ENCODE measurements around the gene AGTPBP1. TPM values are rescaled to one million over a fixed set of nuclear protein-coding genes. Genes with fewer than 3 reads are reported as not detected.

Gene AGTPBP1
- total and polyA plus RNA-seq, 3 experiments from 2014 or later, result 27.5 to 35.5 (median 30.2) TPM

DNA sequence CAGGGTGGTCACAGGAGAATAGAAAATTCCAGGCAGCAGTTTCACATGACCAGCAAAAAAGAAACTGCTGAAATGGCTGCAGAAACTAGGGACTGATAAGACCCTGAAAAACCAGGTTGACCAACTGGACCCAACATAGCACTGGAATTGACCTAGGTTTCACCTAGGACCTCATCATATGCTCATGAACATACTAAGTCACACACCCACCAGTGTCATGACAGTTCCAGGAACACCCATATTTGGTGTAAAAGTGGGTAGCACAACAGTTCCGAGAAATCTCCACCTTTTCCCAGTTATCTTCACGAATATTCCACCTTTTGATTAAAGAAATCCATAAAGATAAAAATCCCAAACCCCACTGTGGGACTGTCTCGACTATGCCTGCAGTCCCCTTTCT is 182.2 kb downstream of the AGTPBP1 start:
- ChIA-PET CTCF (interaction anchor here (1.0 kb wide), 1 partner anchor 51 kb away, joined by 3 read pairs; no protein-coding TSS in a partner anchor), POLR2A (interaction anchor here (0.7 kb wide), 1 partner anchor 164 kb away, joined by 4 read pairs; no protein-coding TSS in a partner anchor)
- no peaks in the 10 kb centered on the region for H3K36me3 ChIP-seq (ENCODE audit: insufficient read depth, low read length)
- Mint-ChIP-seq H3K36me3 (peaks cover 13 to 27% (median 13%) of the 10 kb centered on the region in 3 donors), H3K4me1 (peaks cover 5 to 22% (median 17%) of the 10 kb centered on the region in 3 donors), H3K4me3 (no peak overlapping the region), H3K27ac (no peak overlapping the region), H3K27me3 (no peaks in the 10 kb centered on the region), H3K9me3 (no peaks in the 10 kb centered on the region)
- H3K4me3 ChIP-seq (ENCODE audit: low read length), result no peak overlapping the region
- DNase-seq, result no peak
- H3K27ac ChIP-seq (ENCODE audit: low read depth, low read length), result no peak overlapping the region
- no peaks in the 10 kb centered on the region for H3K9me3 ChIP-seq (ENCODE audit: low read length)
- H3K27me3 ChIP-seq (ENCODE audit: insufficient read depth, low read length, poor library complexity, severe bottlenecking), result no peaks in the 10 kb centered on the region
- H3K4me1 ChIP-seq (ENCODE audit: insufficient read depth, low read length), result no peaks in the 10 kb centered on the region

- POLR2A ChIA-PET, result no interaction called here
- H3K36me3 Mint-ChIP-seq, result peaks cover 0 to 13% (median 8%) of the 10 kb centered on the region in 3 donors
- H3K27ac Mint-ChIP-seq, result peak overlapping the region in 1 of 8 donors; percentile 5
These were observed 187.4 kb downstream of the AGTPBP1 start for GRCh38 chr9:85554349-85554748.

DNA sequence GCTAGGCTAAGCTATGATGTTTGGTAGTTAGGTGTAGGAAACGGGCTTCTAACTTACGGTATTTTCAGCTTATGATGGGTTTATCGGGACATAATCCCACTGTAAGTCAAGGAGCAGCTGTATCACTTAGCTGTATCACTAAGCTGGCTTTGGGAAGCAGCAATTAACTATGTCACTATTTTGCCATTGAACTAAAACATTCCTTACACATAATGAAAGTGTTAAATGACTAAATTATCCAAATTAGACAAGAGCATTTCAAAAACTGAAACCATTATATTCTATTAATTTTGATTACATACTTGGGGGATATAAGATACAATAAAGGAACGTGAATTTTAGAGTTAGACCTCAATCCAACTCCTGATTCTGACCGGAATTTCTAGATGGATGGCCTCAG is 188.3 kb downstream of the AGTPBP1 start:
- Mint-ChIP-seq H3K9me3 (no peaks in the 10 kb centered on the region), H3K36me3 (peaks cover 0 to 14% (median 10%) of the 10 kb centered on the region in 3 donors), H3K27ac (no peak overlapping the region), H3K27me3 (no peaks in the 10 kb centered on the region), H3K4me1 (peaks cover 7 to 19% (median 14%) of the 10 kb centered on the region in 3 donors), H3K4me3 (no peak overlapping the region)
- ChIA-PET CTCF (no interaction called here), POLR2A (no interaction called here)
- H3K27ac ChIP-seq (ENCODE audit: low read depth, low read length), result no peak overlapping the region
- no peaks in the 10 kb centered on the region for H3K36me3 ChIP-seq (ENCODE audit: insufficient read depth, low read length)
- no peak overlapping the region for H3K4me3 ChIP-seq (ENCODE audit: low read length)
- no peaks in the 10 kb centered on the region for H3K27me3 ChIP-seq (ENCODE audit: insufficient read depth, low read length, poor library complexity, severe bottlenecking)
- DNase-seq, result no peak
- H3K9me3 ChIP-seq (ENCODE audit: low read length), result no peaks in the 10 kb centered on the region
- no peaks in the 10 kb centered on the region for H3K4me1 ChIP-seq (ENCODE audit: insufficient read depth, low read length)

More at GRCh38 chr9:85554349-85554748, 187.4 kb downstream of the AGTPBP1 start:
- Mint-ChIP-seq H3K4me1 (peaks cover 7 to 19% (median 14%) of the 10 kb centered on the region in 3 donors), H3K4me3 (no peak overlapping the region), H3K9me3 (no peaks in the 10 kb centered on the region), H3K27me3 (no peaks in the 10 kb centered on the region)
- Histone ChIP-seq H3K27ac (ENCODE audit: low read depth, low read length) (no peak overlapping the region), H3K4me1 (ENCODE audit: insufficient read depth, low read length) (no peaks in the 10 kb centered on the region), H3K36me3 (ENCODE audit: insufficient read depth, low read length) (no peaks in the 10 kb centered on the region), H3K4me3 (ENCODE audit: low read length) (no peak overlapping the region), H3K27me3 (ENCODE audit: insufficient read depth, low read length, poor library complexity, severe bottlenecking) (no peaks in the 10 kb centered on the region), H3K9me3 (ENCODE audit: low read length) (no peaks in the 10 kb centered on the region)
- no peak for DNase-seq
- CTCF ChIA-PET, result no interaction called here

DNA sequence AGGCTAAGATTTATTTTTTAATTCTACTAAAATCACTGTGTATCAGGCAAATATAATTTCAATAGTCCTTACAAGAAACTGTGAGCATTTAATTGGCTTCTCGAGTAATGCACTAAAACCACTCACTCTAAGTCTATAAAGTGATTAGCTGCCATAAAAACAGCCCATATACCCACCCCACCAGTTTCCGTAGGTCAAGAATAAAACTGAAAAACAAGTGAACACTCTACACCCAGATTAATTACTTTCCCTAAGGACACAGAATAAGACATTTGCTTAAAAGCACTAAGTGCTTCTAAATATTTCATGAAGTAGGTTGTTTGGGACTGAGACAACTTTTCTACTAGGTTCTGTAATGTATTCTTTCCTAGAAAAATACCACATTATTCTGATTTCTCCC is 194.2 kb downstream of the AGTPBP1 start:
- no peak overlapping the region for H3K27ac ChIP-seq (ENCODE audit: low read depth, low read length)

DNA sequence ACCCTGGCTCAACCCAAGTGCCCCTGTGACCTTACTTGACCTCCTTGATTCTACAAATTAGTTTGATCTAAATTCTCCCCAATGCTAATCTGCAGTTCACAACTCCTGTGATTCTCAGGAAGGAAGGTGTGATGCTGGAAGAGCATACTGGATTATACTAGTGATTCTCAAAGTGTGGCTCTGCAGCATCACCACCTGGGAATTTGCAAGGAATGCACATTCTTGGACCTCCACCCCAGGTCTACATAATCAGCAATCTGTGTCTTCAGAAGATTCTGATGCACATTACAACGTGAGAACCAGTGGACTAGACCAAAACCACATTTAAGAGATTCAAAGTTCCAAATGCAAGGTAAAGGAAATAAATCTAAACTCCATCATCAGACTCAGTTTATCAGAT is 198.6 kb downstream of the AGTPBP1 start:
- Histone ChIP-seq H3K4me3 (ENCODE audit: low read length) (no peak overlapping the region), H3K4me1 (ENCODE audit: insufficient read depth, low read length) (no peaks in the 10 kb centered on the region), H3K27ac (ENCODE audit: low read depth, low read length) (no peak overlapping the region), H3K36me3 (ENCODE audit: insufficient read depth, low read length) (no peaks in the 10 kb centered on the region), H3K9me3 (ENCODE audit: low read length) (no peaks in the 10 kb centered on the region), H3K27me3 (ENCODE audit: insufficient read depth, low read length, poor library complexity, severe bottlenecking) (no peaks in the 10 kb centered on the region)
- no peak for DNase-seq
- Mint-ChIP-seq H3K9me3 (no peaks in the 10 kb centered on the region), H3K27me3 (no peaks in the 10 kb centered on the region), H3K4me3 (no peak overlapping the region), H3K27ac (no peak overlapping the region), H3K36me3 (peaks cover 5 to 14% (median 6%) of the 10 kb centered on the region in 3 donors), H3K4me1 (no peaks in the 10 kb centered on the region)
- ChIA-PET CTCF (no interaction called here), POLR2A (no interaction called here)

More for the DNA sequence above, 194.2 kb downstream of the AGTPBP1 start:
- CTCF ChIA-PET, result no interaction called here
- Mint-ChIP-seq H3K9me3 (no peaks in the 10 kb centered on the region), H3K36me3 (peaks cover 5 to 21% (median 9%) of the 10 kb centered on the region in 3 donors), H3K4me3 (no peak overlapping the region), H3K4me1 (no peaks in the 10 kb centered on the region), H3K27me3 (no peaks in the 10 kb centered on the region), H3K27ac (no peak overlapping the region)
- no peak overlapping the region for H3K4me3 ChIP-seq (ENCODE audit: low read length)
- no peaks in the 10 kb centered on the region for H3K27me3 ChIP-seq (ENCODE audit: insufficient read depth, low read length, poor library complexity, severe bottlenecking)
- no peaks in the 10 kb centered on the region for H3K4me1 ChIP-seq (ENCODE audit: insufficient read depth, low read length)
- DNase-seq, result no peak
- H3K36me3 ChIP-seq (ENCODE audit: insufficient read depth, low read length), result no peaks in the 10 kb centered on the region
- no peaks in the 10 kb centered on the region for H3K9me3 ChIP-seq (ENCODE audit: low read length)
- POLR2A ChIA-PET, result no interaction called here

- POLR2A ChIA-PET, result no interaction called here
- H3K36me3 Mint-ChIP-seq, result peaks cover 4 to 7% (median 5%) of the 10 kb centered on the region in 3 donors
These were observed 199.9 kb downstream of the AGTPBP1 start for GRCh38 chr9:85541876-85542275.

DNA sequence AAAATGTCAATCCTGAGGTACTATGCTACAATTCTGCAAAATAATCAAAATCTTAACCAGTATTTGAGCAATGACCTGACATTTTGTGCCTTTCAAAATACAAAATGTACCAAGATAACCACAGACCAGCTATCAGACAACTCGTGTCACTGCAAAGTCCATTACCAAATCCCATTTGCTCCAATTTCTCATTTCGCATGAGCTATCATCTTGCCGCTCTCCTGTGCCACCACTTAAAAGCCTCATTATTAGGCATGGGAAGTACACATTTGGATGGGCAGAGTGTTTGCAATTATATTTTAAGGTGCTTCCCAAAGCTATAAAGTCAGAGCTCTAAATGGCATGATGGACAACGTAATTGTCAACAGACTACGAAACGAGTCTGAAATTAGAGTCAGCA is 205.2 kb downstream of the AGTPBP1 start:
- H3K4me3 Mint-ChIP-seq, result no peak overlapping the region
- no peaks in the 10 kb centered on the region for H3K4me1 Mint-ChIP-seq
- H3K36me3 Mint-ChIP-seq, result no peaks in the 10 kb centered on the region
- no peaks in the 10 kb centered on the region for H3K9me3 Mint-ChIP-seq
- Histone ChIP-seq H3K4me1 (ENCODE audit: insufficient read depth, low read length) (no peaks in the 10 kb centered on the region), H3K36me3 (ENCODE audit: insufficient read depth, low read length) (no peaks in the 10 kb centered on the region), H3K9me3 (ENCODE audit: low read length) (no peaks in the 10 kb centered on the region), H3K27me3 (ENCODE audit: insufficient read depth, low read length, poor library complexity, severe bottlenecking) (no peaks in the 10 kb centered on the region), H3K27ac (ENCODE audit: low read depth, low read length) (no peak overlapping the region), H3K4me3 (ENCODE audit: low read length) (no peak overlapping the region)
- ChIA-PET CTCF (no interaction called here), POLR2A (no interaction called here)
- no peak for DNase-seq
- H3K27me3 Mint-ChIP-seq, result no peaks in the 10 kb centered on the region
- no peak overlapping the region for H3K27ac Mint-ChIP-seq

More at GRCh38 chr9:85541876-85542275, 199.9 kb downstream of the AGTPBP1 start:
- no peaks in the 10 kb centered on the region for H3K27me3 ChIP-seq (ENCODE audit: insufficient read depth, low read length, poor library complexity, severe bottlenecking)
- CTCF ChIA-PET, result no interaction called here
- no peak for DNase-seq
- H3K4me3 Mint-ChIP-seq, result no peak overlapping the region
- no peak overlapping the region for H3K27ac ChIP-seq (ENCODE audit: low read depth, low read length)
- no peaks in the 10 kb centered on the region for H3K27me3 Mint-ChIP-seq
- no peaks in the 10 kb centered on the region for H3K4me1 ChIP-seq (ENCODE audit: insufficient read depth, low read length)
- H3K36me3 ChIP-seq (ENCODE audit: insufficient read depth, low read length), result no peaks in the 10 kb centered on the region
- no peak overlapping the region for H3K27ac Mint-ChIP-seq
- H3K4me1 Mint-ChIP-seq, result no peaks in the 10 kb centered on the region
- H3K9me3 Mint-ChIP-seq, result no peaks in the 10 kb centered on the region
- H3K4me3 ChIP-seq (ENCODE audit: low read length), result no peak overlapping the region
- H3K9me3 ChIP-seq (ENCODE audit: low read length), result no peaks in the 10 kb centered on the region

DNA sequence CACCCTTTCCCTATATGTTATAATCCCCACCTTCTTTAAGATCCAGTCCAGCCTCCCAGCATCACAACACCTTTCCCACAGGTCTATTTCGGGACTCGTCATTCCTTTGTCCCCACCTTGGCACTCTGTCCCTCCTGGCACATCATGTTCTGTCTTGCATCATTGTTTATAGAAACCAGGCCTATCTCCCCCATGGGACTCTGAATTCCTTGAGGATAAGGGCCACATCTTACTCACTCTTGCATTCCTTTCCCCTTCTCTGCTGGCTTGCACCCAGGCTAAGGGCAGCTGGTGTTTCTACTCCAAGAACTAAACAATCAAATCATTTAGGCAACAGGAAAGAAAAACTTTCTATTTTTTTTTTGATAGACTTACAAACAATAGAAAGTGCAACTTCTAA is 205.7 kb downstream of the AGTPBP1 start:
- ChIA-PET CTCF (no interaction called here), POLR2A (no interaction called here)

DNA sequence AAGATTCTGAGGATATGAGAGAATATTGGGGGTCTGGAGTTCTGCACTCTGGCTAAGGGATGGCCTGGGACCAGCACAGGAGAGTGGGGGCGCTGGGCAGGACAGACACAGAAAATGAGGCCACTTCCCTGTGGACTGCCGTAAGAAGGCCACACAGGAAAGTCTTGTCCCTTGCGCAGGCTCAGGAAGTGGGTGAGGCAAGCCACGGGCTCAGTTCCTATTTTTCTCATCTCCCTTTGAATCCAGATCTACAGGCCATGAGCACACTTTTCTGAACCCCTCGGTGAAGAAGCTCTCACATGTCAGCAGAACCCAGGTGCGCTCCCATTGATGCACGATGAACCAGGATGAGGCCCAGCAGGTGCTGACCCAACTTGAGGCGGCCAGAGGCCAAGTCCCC is 207.4 kb downstream of the AGTPBP1 start:
- Mint-ChIP-seq H3K9me3 (no peaks in the 10 kb centered on the region), H3K36me3 (no peaks in the 10 kb centered on the region), H3K4me3 (no peak overlapping the region), H3K27me3 (no peaks in the 10 kb centered on the region), H3K4me1 (no peaks in the 10 kb centered on the region), H3K27ac (no peak overlapping the region)
- H3K4me1 ChIP-seq (ENCODE audit: insufficient read depth, low read length), result no peaks in the 10 kb centered on the region
- no peaks in the 10 kb centered on the region for H3K36me3 ChIP-seq (ENCODE audit: insufficient read depth, low read length)
- no peaks in the 10 kb centered on the region for H3K27me3 ChIP-seq (ENCODE audit: insufficient read depth, low read length, poor library complexity, severe bottlenecking)
- H3K9me3 ChIP-seq (ENCODE audit: low read length), result no peaks in the 10 kb centered on the region
- no peak overlapping the region for H3K4me3 ChIP-seq (ENCODE audit: low read length)
- DNase-seq, result no peak
- H3K27ac ChIP-seq (ENCODE audit: low read depth, low read length), result no peak overlapping the region
- POLR2A ChIA-PET, result no interaction called here
- CTCF ChIA-PET, result no interaction called here

More for the DNA sequence above, 205.7 kb downstream of the AGTPBP1 start:
- Histone ChIP-seq H3K27ac (ENCODE audit: low read depth, low read length) (no peak overlapping the region), H3K9me3 (ENCODE audit: low read length) (no peaks in the 10 kb centered on the region), H3K4me1 (ENCODE audit: insufficient read depth, low read length) (no peaks in the 10 kb centered on the region), H3K4me3 (ENCODE audit: low read length) (no peak overlapping the region), H3K27me3 (ENCODE audit: insufficient read depth, low read length, poor library complexity, severe bottlenecking) (no peaks in the 10 kb centered on the region), H3K36me3 (ENCODE audit: insufficient read depth, low read length) (no peaks in the 10 kb centered on the region)
- Mint-ChIP-seq H3K4me1 (no peaks in the 10 kb centered on the region), H3K27me3 (no peaks in the 10 kb centered on the region), H3K4me3 (no peak overlapping the region), H3K9me3 (no peaks in the 10 kb centered on the region), H3K36me3 (no peaks in the 10 kb centered on the region), H3K27ac (no peak overlapping the region)
- no peak for DNase-seq
